Activated CD8-positive, alpha-beta memory T cell treated with anti-CD3 and anti-CD28 coated beads for 36 hours (primary cell): Measurements from ENCODE around the gene ARHGAP31. TPM values are rescaled to one million over a fixed set of nuclear protein-coding genes. Genes with fewer than 3 reads are reported as not detected.
"Not testable (repeated sequence)": the region's sequence is repeated elsewhere in the genome, so short reads cannot be mapped to it uniquely, and the experiment has no call there.

ENCODE experiments used
- CTCF ChIA-PET: fragments of 350-600 bp; sonication (Branson Sonifier 250); formaldehyde crosslinking; loops from one replicate; lab custom pipeline; 2021; ENCODE audit warnings: antibody characterized with exemption; lab: Charles Lee
- POLR2A ChIA-PET: fragments of 350-600 bp; sonication (Branson Sonifier 250); formaldehyde crosslinking; loops from one replicate; lab custom pipeline; 2021; ENCODE audit warnings: antibody characterized with exemption; lab: Charles Lee
- total RNA-seq, 2 experiments: library from RNA; stranded (reverse); gene quantifications; one replicate each; pipeline ENCODE4 v1.2.3, GENCODE V29; 2021

ARHGAP31 gene
- total RNA-seq, result 10 to 100 TPM; 17.3 to 18.6 TPM

GRCh38 chr3:119293871-119294695 lies at the start of gene ARHGAP31:
Gene ARHGAP31 (plus strand): TSS chr3:119294383. CDS start chr3:119294905, 522 bp downstream.
- POLR2A ChIA-PET, result interaction anchor here (0.8 to 3.1 kb wide), 7 partner anchors 10 to 204 kb away, joined by 3 to 23 read pairs (median 6); partner anchors contain the start of genes B4GALT4, TIMMDC1 and TMEM39A
- CTCF ChIA-PET, result interaction anchor here (1.2 to 1.6 kb wide), 3 partner anchors 29 to 170 kb away, joined by 3 to 6 read pairs (median 6); partner anchors contain the start of genes B4GALT4 and TMEM39A

DNA sequence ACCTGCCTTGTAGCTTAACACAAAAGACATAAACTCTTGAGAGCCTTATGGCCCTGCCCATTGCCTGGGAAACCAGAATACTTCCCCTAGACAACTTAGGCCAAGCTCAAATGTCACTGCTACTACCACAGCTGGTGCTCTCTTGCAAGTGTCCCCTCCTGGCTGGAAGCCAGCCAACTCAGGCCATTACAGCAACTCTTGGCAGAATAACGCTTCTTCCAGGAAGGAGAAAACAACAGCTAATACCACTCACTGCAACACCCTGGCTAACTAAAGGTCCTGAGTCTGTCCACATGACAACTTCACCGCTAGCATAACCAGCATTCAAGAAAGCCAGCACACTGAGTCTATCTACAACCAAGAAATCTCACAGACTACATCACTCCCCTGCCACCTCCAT lies 48.4 kb upstream of the ARHGAP31 start:
- CTCF ChIA-PET, result no interaction called here
- POLR2A ChIA-PET, result no interaction called here

DNA sequence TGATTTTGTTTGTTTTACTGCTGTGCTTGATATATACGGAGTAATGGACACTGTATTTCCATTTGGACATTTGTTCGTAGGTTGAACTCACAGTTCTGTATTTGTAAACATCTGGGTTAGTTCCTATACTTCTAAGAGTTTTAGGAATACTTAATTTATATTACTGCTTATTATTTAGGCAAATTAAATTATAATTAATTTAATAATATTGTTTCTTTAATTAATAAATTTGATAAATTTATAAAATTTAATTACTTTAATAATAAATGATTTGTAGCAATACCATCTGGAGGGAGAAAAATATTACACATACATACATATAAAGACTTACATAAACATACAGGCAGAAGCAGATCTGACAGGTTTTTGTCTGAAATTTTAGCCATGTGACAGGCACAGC lies 39.0 kb upstream of the ARHGAP31 start:
- ChIA-PET POLR2A (no interaction called here), CTCF (no interaction called here)

DNA sequence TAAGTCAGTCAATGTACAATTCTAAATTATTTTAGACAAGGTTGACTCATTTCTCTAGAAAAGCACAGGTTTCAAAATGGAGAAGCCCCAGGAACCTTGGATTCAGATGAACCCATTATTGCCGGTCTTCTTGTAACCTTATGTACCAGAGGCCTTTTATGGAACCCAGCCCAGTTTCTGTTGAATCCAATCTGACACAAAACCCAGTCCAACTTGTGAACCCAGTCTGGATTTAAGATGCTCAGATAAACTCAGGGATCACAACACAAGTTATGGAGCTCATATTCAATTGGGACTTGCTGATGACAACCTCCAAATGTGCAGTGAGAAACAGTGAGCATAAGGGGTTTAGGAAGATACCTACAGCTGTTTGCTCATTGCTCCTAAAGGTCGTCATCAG lies 37.1 kb upstream of the ARHGAP31 start:
- CTCF ChIA-PET, result no interaction called here
- POLR2A ChIA-PET, result no interaction called here

- ChIA-PET POLR2A (no interaction called here), CTCF (no interaction called here)
Observed at GRCh38 chr3:119257654-119258410, 36.4 kb upstream of the ARHGAP31 start.

DNA sequence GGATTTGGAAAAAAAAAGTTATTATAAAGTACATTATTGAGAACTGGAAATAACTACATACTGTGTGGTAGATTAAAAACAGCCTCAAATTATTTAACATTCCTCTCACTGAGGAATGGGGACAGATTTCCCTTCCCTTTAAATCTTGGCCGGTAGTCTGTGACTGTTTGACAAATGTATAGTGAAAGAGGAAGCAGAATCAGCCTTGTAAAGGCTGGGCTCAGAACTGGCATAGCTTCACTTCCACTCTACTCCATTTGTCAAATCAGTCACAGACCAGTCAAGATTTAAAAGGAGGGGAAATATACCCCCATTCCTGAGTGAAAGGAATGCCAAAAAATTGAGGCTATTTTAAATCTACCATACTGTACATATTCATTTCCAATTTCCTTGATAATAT lies 35.3 kb upstream of the ARHGAP31 start:
- ChIA-PET CTCF (no interaction called here), POLR2A (no interaction called here)

DNA sequence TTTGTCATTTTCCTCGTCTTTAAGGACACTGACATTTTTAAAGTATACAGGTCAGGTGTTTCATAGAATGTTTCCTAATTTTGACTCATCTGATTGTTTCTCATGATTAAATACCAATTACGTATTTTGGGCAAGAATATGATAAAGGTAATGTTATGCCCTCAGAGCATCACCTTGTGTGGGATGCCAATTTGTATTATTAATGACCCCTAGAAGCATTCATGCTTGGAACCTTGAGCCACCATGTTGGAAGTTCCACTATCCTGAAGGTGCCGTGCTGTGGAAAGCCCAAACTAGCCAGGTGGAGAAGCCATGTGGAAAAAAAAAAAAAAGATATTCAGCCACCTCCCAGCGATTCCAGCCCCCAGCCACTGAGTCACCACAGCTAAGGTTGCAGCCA lies 34.4 kb upstream of the ARHGAP31 start:
- CTCF ChIA-PET, result no interaction called here
- POLR2A ChIA-PET, result no interaction called here

DNA sequence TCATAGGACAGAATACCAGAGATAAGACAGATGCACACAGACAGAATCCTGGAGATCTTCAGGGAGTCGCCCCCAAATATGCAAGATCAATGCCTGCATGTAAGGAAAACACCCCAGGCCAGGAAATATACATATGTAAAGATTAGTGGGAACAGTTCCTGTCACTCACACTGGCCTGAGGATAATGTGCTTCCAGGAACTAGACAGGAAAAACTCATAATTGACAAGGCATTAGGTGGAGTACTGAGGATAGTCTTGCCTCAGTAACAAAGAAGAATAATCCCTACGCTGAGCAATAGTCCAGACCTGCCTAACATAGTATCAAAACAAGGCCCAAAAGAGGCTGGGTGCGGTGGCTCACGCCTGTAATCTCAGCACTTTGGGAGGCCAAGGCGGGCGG lies 33.1 kb upstream of the ARHGAP31 start:
- CTCF ChIA-PET, result no interaction called here
- POLR2A ChIA-PET, result no interaction called here

DNA sequence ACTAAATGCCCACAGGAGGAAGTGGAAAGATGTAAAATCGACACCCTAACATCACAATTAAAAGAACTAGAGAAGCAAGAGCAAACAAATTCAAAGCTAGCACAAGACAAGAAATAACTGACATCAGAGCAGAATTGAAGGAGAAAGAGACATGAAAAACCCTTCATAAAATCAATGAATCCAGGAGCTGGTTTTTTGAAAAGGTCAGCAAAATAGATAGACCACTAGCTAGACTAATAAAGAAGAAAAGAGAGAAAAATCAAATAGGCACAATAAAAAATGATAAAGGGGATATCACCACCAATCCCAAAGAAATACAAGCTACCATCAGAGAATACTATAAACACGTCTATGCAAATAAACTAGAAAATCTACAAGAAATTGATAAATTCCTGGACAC lies 24.0 kb upstream of the ARHGAP31 start:
- POLR2A ChIA-PET, result interaction anchor here (0.7 kb wide), 1 partner anchor 60 kb away, joined by 5 read pairs; no protein-coding TSS in a partner anchor
- CTCF ChIA-PET, result not testable (repeated sequence)

DNA sequence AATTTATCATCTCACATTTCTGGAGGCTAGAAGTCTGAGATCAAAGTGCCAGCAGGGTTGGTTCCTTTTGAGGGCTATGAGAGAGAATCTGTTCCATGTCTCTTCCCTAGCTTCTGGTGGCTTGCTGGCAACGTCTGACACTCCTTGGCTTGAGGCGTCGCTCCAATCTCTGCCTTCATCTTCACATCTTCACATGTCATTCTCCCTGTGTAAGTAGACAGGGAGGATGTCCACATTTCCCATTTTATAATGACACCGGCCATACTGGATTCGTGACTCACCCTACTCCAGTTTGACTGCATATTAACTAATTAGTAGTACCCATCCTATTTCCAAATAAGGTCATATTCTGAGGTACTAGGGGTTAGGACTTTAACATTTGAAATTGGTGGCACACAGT lies 17.5 kb upstream of the ARHGAP31 start:
- ChIA-PET CTCF (interaction anchor here (1.3 kb wide), 1 partner anchor 40 kb away, joined by 3 read pairs; no protein-coding TSS in a partner anchor), POLR2A (no interaction called here)

DNA sequence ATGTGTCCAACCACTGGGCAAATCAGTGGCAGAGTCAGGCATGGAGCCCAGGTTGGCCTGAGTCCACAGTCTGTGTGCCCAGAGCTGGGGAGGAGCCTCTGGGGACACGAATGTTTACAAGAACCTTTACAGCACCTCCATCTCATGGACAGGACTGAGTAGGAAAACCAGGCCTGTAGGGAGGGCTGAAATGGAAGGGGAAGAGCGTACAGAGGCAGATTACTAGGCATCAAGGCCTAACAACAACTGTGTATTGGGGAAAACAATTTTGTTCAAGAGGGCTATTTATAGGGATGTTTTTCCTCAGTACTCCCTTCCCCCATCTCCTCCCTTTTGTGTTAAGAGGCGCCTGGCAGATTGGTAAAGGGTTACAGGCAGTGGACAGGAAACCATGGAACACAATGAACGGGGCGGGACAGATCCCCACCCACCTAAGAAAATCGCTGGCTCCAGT lies 15.1 kb upstream of the ARHGAP31 start:
- CTCF ChIA-PET, result no interaction called here
- POLR2A ChIA-PET, result no interaction called here

GRCh38 chr3:119279584-119280243 lies 14.5 kb upstream of the ARHGAP31 start:
- CTCF ChIA-PET, result no interaction called here
- POLR2A ChIA-PET, result no interaction called here

DNA sequence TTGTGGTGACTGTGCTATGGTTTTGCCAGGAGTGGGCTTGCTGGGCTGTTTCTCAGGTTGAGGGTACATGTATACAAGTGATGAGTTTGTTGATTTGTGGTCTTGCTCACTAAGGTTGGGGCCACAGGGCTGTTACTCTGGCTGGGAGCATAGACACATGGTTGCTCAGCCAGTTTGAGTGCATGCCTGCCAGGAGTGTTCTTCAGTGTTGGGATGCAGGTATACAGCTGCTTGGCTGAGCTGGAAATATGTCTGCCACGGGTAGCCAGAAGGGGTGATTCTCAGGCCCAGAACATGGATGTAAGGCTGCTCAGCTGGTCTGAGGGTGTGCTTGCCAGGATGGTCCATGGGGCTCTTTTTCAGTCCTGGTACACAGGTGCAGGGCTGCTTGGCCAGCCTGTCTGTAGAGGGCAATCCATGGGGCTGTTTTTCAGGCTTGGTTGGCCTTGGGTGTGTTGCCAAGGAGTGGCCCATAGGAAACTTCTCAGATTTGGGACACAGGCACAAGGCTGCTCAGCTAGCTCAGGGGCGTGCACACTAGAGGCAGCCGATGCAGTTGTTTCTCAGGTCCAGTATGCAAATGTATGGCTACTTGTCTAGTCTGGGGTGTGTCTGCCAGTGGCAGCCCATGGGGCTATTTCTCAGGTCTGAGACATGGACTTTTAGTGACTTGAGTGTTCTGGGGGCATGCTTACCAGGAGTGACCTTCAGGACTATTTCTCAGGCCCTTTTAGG lies 5.3 kb upstream of the ARHGAP31 start:
- CTCF ChIA-PET, result no interaction called here
- POLR2A ChIA-PET, result no interaction called here

GRCh38 chr3:119289404-119289770 lies 4.8 kb upstream of the ARHGAP31 start:
- CTCF ChIA-PET, result no interaction called here
- POLR2A ChIA-PET, result no interaction called here

GRCh38 chr3:119290613-119291012 lies 3.6 kb upstream of the ARHGAP31 start:
- CTCF ChIA-PET, result interaction anchor here (0.5 kb wide), 1 partner anchor 51 kb away, joined by 3 read pairs; no protein-coding TSS in a partner anchor
- POLR2A ChIA-PET, result no interaction called here

GRCh38 chr3:119291062-119291700 lies 3.0 kb upstream of the ARHGAP31 start:
- ChIA-PET CTCF (interaction anchor here (0.5 kb wide), 1 partner anchor 52 kb away, joined by 3 read pairs; no protein-coding TSS in a partner anchor), POLR2A (no interaction called here)

DNA sequence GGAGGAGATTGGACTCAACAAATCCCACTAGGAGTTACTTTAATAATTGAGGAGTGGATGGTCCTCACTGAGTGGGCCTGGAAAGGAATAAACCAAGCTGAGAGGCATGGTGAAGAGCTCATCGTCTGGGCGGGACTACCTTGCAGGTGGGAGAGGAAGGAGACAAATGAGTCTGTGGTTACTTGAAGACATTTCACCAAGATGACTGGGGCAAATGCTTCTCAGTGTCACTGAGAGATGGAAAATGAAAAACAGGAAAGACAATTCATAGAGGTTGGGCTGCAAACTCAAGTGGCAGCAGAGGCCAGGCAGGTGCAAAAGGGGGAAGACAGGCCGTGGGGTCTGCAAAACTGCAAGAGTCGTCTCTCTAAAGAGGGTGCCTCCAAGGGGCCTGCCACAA lies 1.5 kb upstream of the ARHGAP31 start:
- CTCF ChIA-PET, result interaction anchor here (0.5 to 1.6 kb wide), 2 partner anchors 52 kb away, joined by 3 to 6 read pairs; partner anchors contain the start of gene B4GALT4
- POLR2A ChIA-PET, result interaction anchor here (0.6 to 1.9 kb wide), 4 partner anchors 17 to 206 kb away, joined by 4 to 10 read pairs (median 5); partner anchors contain the start of gene TIMMDC1
